Measurements from ENCODE around the gene PCLO. TPM values are rescaled to one million over a fixed set of nuclear protein-coding genes. Genes with fewer than 3 reads are reported as not detected.
"Not testable (repeated sequence)": the region's sequence is repeated elsewhere in the genome, so short reads cannot be mapped to it uniquely, and the experiment has no call there.

Gene PCLO
- total RNA-seq, 1 experiment from 2014 or later, result 3.1 TPM

DNA sequence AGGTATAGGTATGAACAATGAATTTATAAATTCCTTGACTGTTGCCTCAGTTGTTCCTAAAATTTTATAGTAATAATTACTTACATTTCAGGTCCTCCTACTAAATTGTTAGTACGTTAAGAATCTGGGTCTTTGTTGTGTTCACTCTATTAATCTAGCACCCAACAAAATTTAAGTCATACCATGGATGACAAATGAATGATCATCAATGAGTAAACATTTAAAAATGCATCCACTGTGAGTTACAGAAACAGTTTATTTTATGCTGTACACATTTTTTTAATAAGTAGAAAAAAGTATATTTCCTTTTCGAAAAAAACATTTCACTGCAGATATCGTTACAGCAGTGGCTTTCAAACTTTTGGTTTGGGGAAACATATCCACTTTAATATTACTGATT is 265.2 kb downstream of the PCLO start:
- no peaks in the 10 kb centered on the region for H3K9me3 Mint-ChIP-seq
- no peaks in the 10 kb centered on the region for H3K23me2 ChIP-seq (ENCODE audit: insufficient read length, low read depth, low read length, poor library complexity, severe bottlenecking)

DNA sequence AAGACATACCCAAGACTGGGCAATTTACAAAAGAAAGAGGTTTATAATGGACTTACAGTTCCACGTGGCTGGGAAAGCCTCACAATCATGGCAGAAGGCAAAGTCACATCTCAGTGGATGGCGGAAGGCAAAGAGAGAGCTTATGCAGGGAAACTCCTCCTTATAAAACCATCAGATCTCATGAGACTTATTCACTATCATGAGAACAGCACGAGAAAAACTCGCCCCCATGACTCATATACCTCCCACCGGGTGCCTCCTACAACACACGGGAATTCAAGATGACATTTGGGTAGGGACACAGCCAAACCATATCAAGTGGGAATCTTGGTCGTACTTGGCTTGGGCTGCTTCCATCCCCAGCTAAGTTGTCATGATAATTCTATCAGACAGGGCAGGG is 268.3 kb downstream of the PCLO start:
- not testable (repeated sequence) for H3K9me3 Mint-ChIP-seq; H4K5ac ChIP-seq (ENCODE audit: insufficient read length, low read depth, low read length); H2BK120ac ChIP-seq (ENCODE audit: low read depth, low read length, poor library complexity, severe bottlenecking); H3K4me1 Mint-ChIP-seq; H3K4me1 ChIP-seq (ENCODE audit: insufficient read depth, low read length); H3K27ac Mint-ChIP-seq; H3K14ac ChIP-seq (ENCODE audit: insufficient read depth, low read length); H2BK12ac ChIP-seq (ENCODE audit: insufficient read length, low read depth, low read length); H4K91ac ChIP-seq (ENCODE audit: insufficient read length, low read depth, low read length); H2AFZ ChIP-seq (ENCODE audit: low read length); H4K20me1 ChIP-seq (ENCODE audit: control insufficient read depth, insufficient read depth, insufficient read length); H3T11ph ChIP-seq (ENCODE audit: low read length); H3K4ac ChIP-seq (ENCODE audit: low read depth, low read length); H3K4me2 ChIP-seq (ENCODE audit: insufficient read depth, insufficient read length, low read length); H2BK15ac ChIP-seq (ENCODE audit: low read depth, low read length); H3K79me1 ChIP-seq (ENCODE audit: insufficient read depth, low read depth, low read length, poor library complexity, severe bottlenecking); H3K27ac ChIP-seq (ENCODE audit: insufficient read length, low read depth, low read length); H2BK5ac ChIP-seq (ENCODE audit: insufficient read length, low read length); DNase-seq; H3K4me3 Mint-ChIP-seq; H3K27me3 ChIP-seq (ENCODE audit: insufficient read depth, low read length); H3K27me3 Mint-ChIP-seq (ENCODE audit: low read depth); H3K56ac ChIP-seq (ENCODE audit: insufficient read length, low read depth, low read length); H3K18ac ChIP-seq (ENCODE audit: insufficient read length, low read depth, low read length); H3K79me2 ChIP-seq (ENCODE audit: insufficient read depth, low read length); H2AK5ac ChIP-seq (ENCODE audit: insufficient read length, low read length); H3K23ac ChIP-seq (ENCODE audit: insufficient read length, low read depth, low read length); H3K9me3 ChIP-seq (ENCODE audit: control insufficient read depth, low read depth, low read length); H2BK20ac ChIP-seq (ENCODE audit: low read depth, low read length, poor library complexity, severe bottlenecking); H3K36me3 Mint-ChIP-seq (ENCODE audit: insufficient read depth in 1 of 3, low read depth in 3 of 3); H3K23me2 ChIP-seq (ENCODE audit: insufficient read length, low read depth, low read length, poor library complexity, severe bottlenecking); H3K9ac ChIP-seq (ENCODE audit: extremely low read depth, insufficient read length, low read length); H4K8ac ChIP-seq (replicated peaks; ENCODE audit: insufficient read length, low read depth, low read length)
- no CpG with 5 or more reads among the region's 7 CpGs for WGBS (ENCODE audit: extremely low coverage, insufficient read length, low lambda C conversion rate)

More for the DNA sequence above, 265.2 kb downstream of the PCLO start:
- Histone ChIP-seq H3K4me2 (ENCODE audit: insufficient read depth, insufficient read length, low read length) (no peak overlapping the region), H3K14ac (ENCODE audit: insufficient read depth, low read length) (no peak overlapping the region), H3K23ac (ENCODE audit: insufficient read length, low read depth, low read length) (no peak overlapping the region), H4K91ac (ENCODE audit: insufficient read length, low read depth, low read length) (no peak overlapping the region), H2AK5ac (ENCODE audit: insufficient read length, low read length) (no peak overlapping the region), H3T11ph (ENCODE audit: low read length) (no peak overlapping the region), H4K20me1 (ENCODE audit: control insufficient read depth, insufficient read depth, insufficient read length) (no peaks in the 10 kb centered on the region), H2BK15ac (ENCODE audit: low read depth, low read length) (no peak overlapping the region), H3K9me3 (ENCODE audit: control insufficient read depth, low read depth, low read length) (no peaks in the 10 kb centered on the region), H3K79me2 (ENCODE audit: insufficient read depth, low read length) (no peaks in the 10 kb centered on the region), H3K79me1 (ENCODE audit: insufficient read depth, low read depth, low read length, poor library complexity, severe bottlenecking) (no peaks in the 10 kb centered on the region), H3K27me3 (ENCODE audit: insufficient read depth, low read length) (no peaks in the 10 kb centered on the region), H2BK5ac (ENCODE audit: insufficient read length, low read length) (no peak overlapping the region), H2BK12ac (ENCODE audit: insufficient read length, low read depth, low read length) (no peak overlapping the region), H3K56ac (ENCODE audit: insufficient read length, low read depth, low read length) (no peak overlapping the region), H2BK120ac (ENCODE audit: low read depth, low read length, poor library complexity, severe bottlenecking) (no peak overlapping the region), H3K4me1 (ENCODE audit: insufficient read depth, low read length) (no peaks in the 10 kb centered on the region), H2AFZ (ENCODE audit: low read length) (no peak overlapping the region), H2BK20ac (ENCODE audit: low read depth, low read length, poor library complexity, severe bottlenecking) (no peak overlapping the region), H4K5ac (ENCODE audit: insufficient read length, low read depth, low read length) (no peak overlapping the region), H3K4ac (ENCODE audit: low read depth, low read length) (no peak overlapping the region), H3K27ac (ENCODE audit: insufficient read length, low read depth, low read length) (no peak overlapping the region), H3K18ac (ENCODE audit: insufficient read length, low read depth, low read length) (no peak overlapping the region), H3K9ac (ENCODE audit: extremely low read depth, insufficient read length, low read length) (no peak overlapping the region), H4K8ac (replicated peaks; ENCODE audit: insufficient read length, low read depth, low read length) (no peak overlapping the region)
- Mint-ChIP-seq H3K4me1 (peaks cover 2 to 4% of the 10 kb centered on the region in 2 experiments; a peak in 1 of 4 replicates), H3K27ac (no peak overlapping the region), H3K27me3 (ENCODE audit: low read depth) (no peaks in the 10 kb centered on the region), H3K4me3 (no peak overlapping the region), H3K36me3 (ENCODE audit: insufficient read depth in 1 of 3, low read depth in 3 of 3) (no peaks in the 10 kb centered on the region)
- no peak for DNase-seq
- TF ChIP-seq, protein P1, sequence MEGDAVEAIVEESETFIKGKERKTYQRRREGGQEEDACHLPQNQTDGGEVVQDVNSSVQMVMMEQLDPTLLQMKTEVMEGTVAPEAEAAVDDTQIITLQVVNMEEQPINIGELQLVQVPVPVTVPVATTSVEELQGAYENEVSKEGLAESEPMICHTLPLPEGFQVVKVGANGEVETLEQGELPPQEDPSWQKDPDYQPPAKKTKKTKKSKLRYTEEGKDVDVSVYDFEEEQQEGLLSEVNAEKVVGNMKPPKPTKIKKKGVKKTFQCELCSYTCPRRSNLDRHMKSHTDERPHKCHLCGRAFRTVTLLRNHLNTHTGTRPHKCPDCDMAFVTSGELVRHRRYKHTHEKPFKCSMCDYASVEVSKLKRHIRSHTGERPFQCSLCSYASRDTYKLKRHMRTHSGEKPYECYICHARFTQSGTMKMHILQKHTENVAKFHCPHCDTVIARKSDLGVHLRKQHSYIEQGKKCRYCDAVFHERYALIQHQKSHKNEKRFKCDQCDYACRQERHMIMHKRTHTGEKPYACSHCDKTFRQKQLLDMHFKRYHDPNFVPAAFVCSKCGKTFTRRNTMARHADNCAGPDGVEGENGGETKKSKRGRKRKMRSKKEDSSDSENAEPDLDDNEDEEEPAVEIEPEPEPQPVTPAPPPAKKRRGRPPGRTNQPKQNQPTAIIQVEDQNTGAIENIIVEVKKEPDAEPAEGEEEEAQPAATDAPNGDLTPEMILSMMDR (conservative IDR thresholded peaks at IDR 0.05), result no peak
- no CpG with 5 or more reads among the region's 3 CpGs for WGBS (ENCODE audit: extremely low coverage, insufficient read length, low lambda C conversion rate)
